ENCODE measurements around the gene ENG.
"Not testable (repeated sequence)": the region's sequence is repeated elsewhere in the genome, so short reads cannot be mapped to it uniquely, and the experiment has no call there.

Gene ENG

GRCh38 chr9:127863191-127863621 lies 8.7 kb upstream of the ENG start:
- no peak for DNase-seq

DNA sequence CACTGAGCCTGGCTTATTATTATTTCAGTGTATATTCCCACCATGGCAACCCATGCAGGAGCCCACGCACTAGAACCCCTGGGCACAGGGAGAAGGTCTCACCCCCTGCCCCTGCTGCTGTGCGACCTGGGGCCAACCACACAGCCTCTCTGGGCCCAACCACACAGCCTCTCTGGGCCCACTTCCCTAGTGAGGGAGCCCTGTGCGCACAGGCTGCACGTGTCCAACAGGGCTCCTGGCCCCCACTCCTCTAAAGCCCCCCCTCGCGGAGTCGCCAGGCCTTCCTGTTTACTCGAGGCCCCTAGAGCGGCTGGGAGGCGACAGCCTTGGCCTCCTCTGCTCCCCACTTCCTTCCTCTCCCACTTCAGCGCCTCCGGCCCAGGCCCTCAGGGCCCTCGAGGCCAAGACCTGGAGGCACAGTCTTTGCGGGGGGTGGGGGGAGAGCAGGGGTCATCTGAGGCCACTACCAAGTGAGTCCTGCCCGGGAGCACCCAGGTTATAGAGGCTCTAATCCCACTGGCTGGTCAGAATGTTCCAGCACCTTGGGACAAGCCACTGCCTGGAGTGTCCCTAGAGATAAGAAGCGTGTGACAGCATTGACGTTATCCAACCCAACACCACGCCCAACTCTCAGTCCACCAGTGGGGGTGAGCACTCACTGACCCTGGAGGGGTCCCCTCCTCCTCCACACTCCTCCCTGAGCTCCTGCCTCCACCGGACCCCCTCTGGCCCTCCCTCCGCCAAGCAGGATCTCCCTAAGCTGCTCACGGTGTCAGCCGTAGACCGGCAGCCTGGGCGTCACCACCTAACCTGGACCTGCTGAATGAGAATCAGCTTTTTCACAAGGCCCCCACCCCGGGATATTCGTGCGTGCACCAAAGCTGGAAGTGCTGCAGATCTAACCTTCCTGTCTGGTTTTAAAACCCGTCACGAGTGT lies 7.9 kb upstream of the ENG start:
- no peak for DNase-seq

GRCh38 chr9:127860779-127861178 lies 6.3 kb upstream of the ENG start:
- no peak for DNase-seq

DNA sequence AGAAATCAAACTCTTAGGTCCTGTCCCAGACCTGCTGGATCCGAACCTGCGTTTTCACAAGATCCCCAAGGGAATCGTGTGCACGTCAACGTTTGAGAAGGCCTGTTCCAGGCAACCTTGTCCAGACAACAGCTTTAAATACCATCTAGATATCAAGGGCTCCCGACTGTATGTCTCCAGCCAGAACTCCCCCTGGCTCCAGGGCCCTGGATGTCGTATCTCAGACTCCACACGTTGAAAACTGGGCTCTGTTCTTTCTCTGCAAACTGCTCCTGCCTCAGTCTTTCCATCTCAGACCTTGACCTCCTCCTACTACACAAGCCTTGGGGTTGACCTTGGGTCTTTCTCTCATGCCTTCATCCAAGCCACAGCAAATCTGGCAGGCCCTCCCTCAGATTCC lies 5.8 kb upstream of the ENG start:
- DNase-seq: no peak

DNA sequence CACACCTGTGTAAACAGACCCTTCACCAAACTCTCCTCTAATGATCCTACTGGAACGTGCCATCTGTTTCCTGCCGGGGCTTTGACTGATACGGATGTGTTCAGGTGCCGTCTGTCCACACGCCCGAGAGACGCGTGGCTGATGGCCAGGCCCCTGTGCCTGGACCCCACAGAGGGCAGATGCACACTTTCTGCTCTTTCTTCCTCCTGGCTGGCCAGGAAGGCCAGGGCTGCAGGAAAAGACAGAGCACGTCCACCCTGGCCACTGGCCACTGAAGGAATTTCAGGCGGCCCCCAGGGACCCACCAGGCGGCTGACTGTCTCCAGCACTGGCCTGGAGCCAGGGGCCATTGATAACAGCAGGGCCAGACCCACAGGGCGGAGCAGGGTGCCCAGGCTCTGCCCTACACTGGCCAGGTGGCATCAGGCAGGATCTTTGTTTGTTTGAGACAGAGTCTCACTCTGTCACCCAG lies 3.6 kb upstream of the ENG start:
- DNase-seq: peak; percentile 28

GRCh38 chr9:127857278-127857677 lies 2.8 kb upstream of the ENG start:
- DNase-seq: no peak

DNA sequence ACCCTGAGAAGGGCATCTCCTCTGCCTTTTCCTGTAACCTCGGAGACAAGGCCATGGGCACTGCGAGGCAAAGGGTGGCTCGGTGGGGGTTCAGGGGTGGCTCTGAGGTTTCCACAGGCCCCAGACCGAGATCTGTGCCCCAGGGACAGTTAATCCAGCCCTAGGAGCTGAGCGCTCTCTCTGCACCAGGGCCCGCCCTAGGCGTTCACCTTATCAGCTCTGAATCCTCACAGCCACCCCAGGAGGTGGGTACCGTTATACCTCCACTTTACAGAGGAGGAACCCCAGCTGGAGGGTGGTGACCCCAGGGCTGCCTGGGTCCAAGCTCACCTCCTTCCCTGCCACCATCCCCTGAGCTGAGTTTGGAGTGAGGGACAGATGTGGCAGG lies 2.3 kb upstream of the ENG start:
- no peak for DNase-seq

DNA sequence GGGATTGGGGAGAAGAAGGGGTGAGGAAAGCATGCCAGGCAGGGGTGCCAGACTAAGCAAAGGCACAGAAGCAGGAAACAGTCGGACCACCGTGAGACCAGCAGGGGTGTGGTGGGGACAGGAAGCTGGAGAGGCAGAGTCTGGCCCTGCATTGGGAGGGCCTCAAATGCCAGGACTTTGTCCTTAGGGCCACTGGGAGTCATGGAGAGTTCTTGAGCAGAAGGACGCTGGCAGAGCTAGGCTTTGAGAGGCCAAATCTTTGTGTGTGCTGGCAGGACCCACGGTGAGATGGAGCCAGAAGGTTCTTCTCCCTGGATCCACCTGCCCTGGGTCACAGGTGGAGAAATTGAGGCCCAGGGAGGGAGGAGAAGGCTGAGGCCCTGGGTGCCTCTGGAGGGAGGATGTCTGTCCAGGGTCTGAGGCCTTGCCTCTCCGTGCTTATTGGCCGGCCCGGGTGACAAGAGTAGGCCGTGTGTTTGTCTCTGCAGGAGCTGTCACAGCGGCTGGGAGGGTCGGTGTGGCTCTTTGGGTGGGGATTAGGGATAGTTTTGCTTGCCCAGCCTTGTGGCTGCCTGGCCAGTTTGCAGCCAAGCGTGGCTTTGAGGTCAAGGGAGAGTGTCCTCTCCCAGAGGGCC lies 1.8 kb upstream of the ENG start:
- no peak for DNase-seq

GRCh38 chr9:127855522-127855921 lies 1.1 kb upstream of the ENG start:
- no peak for DNase-seq

DNA sequence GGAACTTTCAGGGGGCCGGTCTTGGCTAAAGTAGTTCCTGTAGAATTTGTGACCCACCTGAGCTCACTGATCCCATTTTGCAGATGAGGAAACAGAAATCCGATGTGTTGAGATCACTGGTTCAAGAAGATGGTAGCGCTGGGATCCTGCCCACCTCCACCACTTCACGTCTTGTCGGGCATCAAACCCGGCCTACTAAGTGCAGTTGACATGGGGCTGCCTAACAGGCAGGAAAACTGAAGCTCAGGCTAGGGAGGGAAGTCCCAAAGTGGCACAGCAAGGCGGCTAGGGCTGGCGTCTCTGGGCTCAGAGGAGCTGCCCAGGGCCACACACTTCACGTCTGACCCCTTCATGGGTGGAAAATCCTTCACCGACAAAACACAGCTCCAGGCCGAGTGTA lies 502 bp upstream of the ENG start:
- DNase-seq: no peak

GRCh38 chr9:127853312-127854183 lies 910 bp downstream of the ENG start:
- no peak for DNase-seq

DNA sequence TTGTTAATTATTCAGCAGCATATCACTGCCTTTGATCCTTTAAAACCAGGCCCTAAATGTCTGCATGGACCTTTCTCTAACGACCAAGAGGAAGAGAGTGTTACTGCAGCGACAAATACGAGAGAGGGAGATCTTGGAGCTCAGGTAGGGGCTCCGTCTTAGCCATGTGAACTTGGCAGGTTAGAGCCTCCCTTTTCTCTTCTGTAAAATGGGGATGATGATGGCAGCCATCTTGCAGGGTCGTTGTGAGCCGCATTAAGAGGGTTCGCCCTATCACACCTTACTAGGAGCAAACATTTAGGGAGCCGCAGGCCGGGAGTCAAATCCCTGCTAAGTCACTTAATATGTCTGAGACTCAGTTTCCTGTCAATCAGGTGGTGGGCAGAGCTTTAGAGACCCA lies 1.6 kb downstream of the ENG start:
- DNase-seq: no peak

DNA sequence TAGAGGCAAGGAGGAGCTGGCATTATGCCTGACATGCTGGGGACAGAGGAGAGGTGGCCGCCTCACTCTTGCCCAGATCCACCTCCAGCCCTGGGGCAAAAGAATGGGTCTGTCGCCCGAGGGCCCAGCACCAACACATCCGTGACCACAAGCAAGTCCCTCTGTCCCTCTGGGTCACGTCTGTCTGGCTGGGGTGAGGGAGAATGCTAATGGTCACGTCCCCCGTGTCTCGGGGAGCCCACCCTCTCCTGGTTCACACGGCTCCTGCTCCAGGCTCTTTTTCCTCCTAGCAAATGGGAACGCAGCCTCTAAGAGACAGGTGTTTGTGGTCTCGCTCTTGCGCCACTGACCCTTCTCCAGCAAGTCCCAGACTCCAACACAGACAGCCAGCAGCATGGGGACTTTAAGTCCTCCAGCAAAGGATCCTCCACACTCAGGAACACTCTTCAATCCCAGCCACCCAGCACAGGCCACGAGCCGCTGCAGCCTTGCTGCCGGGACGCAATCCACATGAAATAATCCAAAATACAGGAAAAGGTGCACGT lies 4.1 kb downstream of the ENG start:
- DNase-seq: no peak

- no peak for DNase-seq
Observed at GRCh38 chr9:127848756-127849504, 5.5 kb downstream of the ENG start.

GRCh38 chr9:127847833-127848755 lies 6.4 kb downstream of the ENG start:
- DNase-seq: no peak

- DNase-seq: no peak
Observed at GRCh38 chr9:127847178-127847510, 7.3 kb downstream of the ENG start.

DNA sequence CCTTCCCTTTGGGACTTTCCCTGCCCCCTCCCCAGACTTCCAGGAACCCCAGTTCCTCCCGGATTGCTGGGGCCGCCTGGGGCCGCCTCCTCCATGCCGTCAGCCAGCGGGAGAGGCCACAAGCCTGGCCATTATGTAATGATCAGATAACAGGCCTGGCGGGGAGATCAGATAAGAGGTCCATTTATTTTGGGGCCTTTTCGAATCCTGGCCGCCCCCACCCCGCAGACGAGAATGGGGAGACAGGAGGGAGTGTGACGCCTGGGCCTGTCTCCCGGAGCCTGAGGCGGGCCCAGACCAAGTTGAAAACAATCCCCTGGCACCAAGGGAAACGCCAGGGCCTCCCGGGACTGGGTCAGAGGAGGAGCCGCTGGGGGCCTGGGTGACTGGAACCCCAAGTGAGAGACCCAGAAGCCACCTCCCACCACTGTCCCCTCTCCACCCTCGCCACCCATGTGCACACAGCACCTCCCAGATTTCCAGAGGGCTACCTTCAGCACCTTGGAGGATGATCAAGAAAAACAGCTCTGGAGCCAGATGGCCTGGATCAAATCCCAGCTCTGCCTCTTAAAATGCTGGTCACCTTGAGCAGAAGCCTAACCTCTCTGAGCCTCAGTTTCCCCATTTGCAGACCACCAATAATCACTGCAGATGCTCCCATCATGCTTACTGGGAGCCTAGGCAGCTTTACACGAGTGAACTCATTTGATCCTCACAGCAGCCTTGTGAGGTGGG lies 7.8 kb downstream of the ENG start:
- no peak for DNase-seq

DNA sequence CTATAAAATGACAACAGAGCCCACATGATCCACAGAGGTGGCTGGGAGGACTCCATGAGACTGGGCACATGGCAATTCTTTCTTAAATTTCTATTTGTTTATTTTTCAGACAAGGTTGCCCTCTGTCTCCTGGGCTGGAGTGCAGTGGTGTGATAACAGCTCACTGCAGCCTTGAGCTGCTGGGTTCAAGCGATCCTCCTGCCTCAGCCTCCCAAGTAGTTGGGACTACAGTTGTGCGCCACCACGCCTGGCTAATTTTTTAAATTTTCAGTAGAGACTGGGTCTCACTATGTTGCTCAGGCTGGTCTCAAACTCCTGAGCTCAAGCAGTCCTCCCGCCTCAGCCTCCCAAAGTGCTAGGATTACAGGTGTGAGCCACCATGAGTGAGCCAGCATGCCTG lies 8.8 kb downstream of the ENG start:
- not testable (repeated sequence) for DNase-seq

DNA sequence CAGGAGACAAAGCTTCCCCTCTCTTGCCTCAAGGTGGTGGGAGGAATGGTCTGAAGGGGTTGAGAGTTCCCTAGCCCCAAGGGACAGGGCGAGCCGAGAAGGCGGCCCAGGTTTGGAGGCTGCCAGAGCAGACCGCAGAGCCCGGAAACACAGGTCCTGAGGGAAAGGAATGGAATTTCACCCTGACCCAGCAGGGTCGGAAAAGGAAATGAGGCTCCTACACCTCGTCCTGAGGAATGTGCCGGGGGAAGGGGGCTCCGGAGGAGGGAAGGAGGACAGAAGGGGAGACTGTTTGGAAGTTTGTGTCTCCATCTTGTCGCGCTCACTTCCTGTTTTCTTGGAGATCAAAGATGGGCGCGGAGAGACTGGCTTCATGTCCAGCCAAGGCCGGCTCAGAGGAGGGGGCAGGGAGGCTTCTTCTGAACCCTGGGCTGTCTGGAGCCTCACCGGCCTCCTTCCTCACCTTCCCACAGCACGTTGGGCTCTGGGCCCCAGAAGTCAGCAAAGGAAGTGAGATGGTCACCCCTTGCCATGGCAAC lies 9.6 kb downstream of the ENG start:
- DNase-seq: no peak
